ENCODE measurements around the gene ANO5. TPM values are rescaled to one million over a fixed set of nuclear protein-coding genes. Genes with fewer than 3 reads are reported as not detected.

ANO5 gene
- polyA plus RNA-seq, 1 donor (not counting 4 experiments of a cell fraction or from before 2014, with no cell fraction given), result not detected

- Histone ChIP-seq H3K9me1 (ENCODE audit: control insufficient read depth, extremely low read depth, insufficient read depth, low read length) (no peaks in the 10 kb centered on the region), H3K9ac (ENCODE audit: control insufficient read depth, extremely low read depth, insufficient read depth, low read length) (no peak overlapping the region), H2AFZ (ENCODE audit: control insufficient read depth, low read length) (no peak overlapping the region), H3K27ac (ENCODE audit: control insufficient read depth, insufficient read depth, low read length) (no peak overlapping the region), H3K4me2 (ENCODE audit: control insufficient read depth, extremely low read depth, insufficient read depth, low read depth, low read length) (peak overlapping the region; percentile 10), H3K4me1 (ENCODE audit: control insufficient read depth, extremely low read depth, insufficient read depth, low read length) (no peaks in the 10 kb centered on the region), H3K79me2 (ENCODE audit: control insufficient read depth, insufficient read depth, low read length) (no peaks in the 10 kb centered on the region), H4K20me1 (ENCODE audit: control insufficient read depth, extremely low read depth, insufficient read depth, low read length) (no peaks in the 10 kb centered on the region), H3K36me3 (ENCODE audit: control insufficient read depth in 2 of 2, extremely low read depth in 1 of 2, insufficient read depth in 2 of 2, low read length in 2 of 2) (no peaks in the 10 kb centered on the region), H3K4me3 (ENCODE audit: control insufficient read depth in 2 of 3, extremely low read depth in 1 of 3, insufficient read depth in 2 of 3, low read depth in 1 of 3, low read length in 3 of 3) (no peak overlapping the region), H3K9me3 (ENCODE audit: control insufficient read depth, low read depth, low read length) (no peaks in the 10 kb centered on the region), H3K27me3 (ENCODE audit: control insufficient read depth, extremely low read depth, insufficient read depth, low read length) (peaks cover 19% of the 10 kb centered on the region)
- DNase-seq (ENCODE audit: low read depth, low spot score), result no peak
- FAIRE-seq, result no peak
- dilution Hi-C loops (cut with MboI; ENCODE audit: extremely low pct_ligation_motif_present, low sequenced_read_pairs), result no loop called here
- TF ChIP-seq, protein P1, sequence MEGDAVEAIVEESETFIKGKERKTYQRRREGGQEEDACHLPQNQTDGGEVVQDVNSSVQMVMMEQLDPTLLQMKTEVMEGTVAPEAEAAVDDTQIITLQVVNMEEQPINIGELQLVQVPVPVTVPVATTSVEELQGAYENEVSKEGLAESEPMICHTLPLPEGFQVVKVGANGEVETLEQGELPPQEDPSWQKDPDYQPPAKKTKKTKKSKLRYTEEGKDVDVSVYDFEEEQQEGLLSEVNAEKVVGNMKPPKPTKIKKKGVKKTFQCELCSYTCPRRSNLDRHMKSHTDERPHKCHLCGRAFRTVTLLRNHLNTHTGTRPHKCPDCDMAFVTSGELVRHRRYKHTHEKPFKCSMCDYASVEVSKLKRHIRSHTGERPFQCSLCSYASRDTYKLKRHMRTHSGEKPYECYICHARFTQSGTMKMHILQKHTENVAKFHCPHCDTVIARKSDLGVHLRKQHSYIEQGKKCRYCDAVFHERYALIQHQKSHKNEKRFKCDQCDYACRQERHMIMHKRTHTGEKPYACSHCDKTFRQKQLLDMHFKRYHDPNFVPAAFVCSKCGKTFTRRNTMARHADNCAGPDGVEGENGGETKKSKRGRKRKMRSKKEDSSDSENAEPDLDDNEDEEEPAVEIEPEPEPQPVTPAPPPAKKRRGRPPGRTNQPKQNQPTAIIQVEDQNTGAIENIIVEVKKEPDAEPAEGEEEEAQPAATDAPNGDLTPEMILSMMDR (optimal IDR thresholded peaks at IDR 0.05 in 1 of 3, IDR thresholded peaks at IDR 0.05 in 1 of 3, conservative IDR thresholded peaks at IDR 0.05 in 1 of 3; ENCODE audit: extremely low read depth in 1 of 3, insufficient read depth in 2 of 3, low read length in 3 of 3), result no peak
- no peak for TF ChIP-seq EZH2 (IDR thresholded peaks at IDR 0.05; ENCODE audit: low read length)
Measured at GRCh38 chr11:22193348-22194051, 615 bp downstream of the ANO5 start.

GRCh38 chr11:22194306-22194705, 1.4 kb downstream of the ANO5 start:
- TF ChIP-seq, protein P1 (optimal IDR thresholded peaks at IDR 0.05 in 1 of 3, IDR thresholded peaks at IDR 0.05 in 1 of 3, conservative IDR thresholded peaks at IDR 0.05 in 1 of 3; ENCODE audit: extremely low read depth in 1 of 3, insufficient read depth in 2 of 3, low read length in 3 of 3), result no peak
- no peak for TF ChIP-seq EZH2 (IDR thresholded peaks at IDR 0.05; ENCODE audit: low read length)
- DNase-seq (ENCODE audit: low read depth, low spot score), result no peak
- Histone ChIP-seq H3K4me2 (ENCODE audit: control insufficient read depth, extremely low read depth, insufficient read depth, low read depth, low read length) (no peak overlapping the region), H3K27ac (ENCODE audit: control insufficient read depth, insufficient read depth, low read length) (no peak overlapping the region), H4K20me1 (ENCODE audit: control insufficient read depth, extremely low read depth, insufficient read depth, low read length) (no peaks in the 10 kb centered on the region), H3K9ac (ENCODE audit: control insufficient read depth, extremely low read depth, insufficient read depth, low read length) (no peak overlapping the region), H2AFZ (ENCODE audit: control insufficient read depth, low read length) (no peak overlapping the region), H3K9me3 (ENCODE audit: control insufficient read depth, low read depth, low read length) (no peaks in the 10 kb centered on the region), H3K9me1 (ENCODE audit: control insufficient read depth, extremely low read depth, insufficient read depth, low read length) (no peaks in the 10 kb centered on the region), H3K27me3 (ENCODE audit: control insufficient read depth, extremely low read depth, insufficient read depth, low read length) (peaks cover 19% of the 10 kb centered on the region), H3K4me3 (ENCODE audit: control insufficient read depth in 2 of 3, extremely low read depth in 1 of 3, insufficient read depth in 2 of 3, low read depth in 1 of 3, low read length in 3 of 3) (no peak overlapping the region), H3K36me3 (ENCODE audit: control insufficient read depth in 2 of 2, extremely low read depth in 1 of 2, insufficient read depth in 2 of 2, low read length in 2 of 2) (no peaks in the 10 kb centered on the region), H3K79me2 (ENCODE audit: control insufficient read depth, insufficient read depth, low read length) (no peaks in the 10 kb centered on the region), H3K4me1 (ENCODE audit: control insufficient read depth, extremely low read depth, insufficient read depth, low read length) (no peaks in the 10 kb centered on the region)
- no peak for FAIRE-seq
- dilution Hi-C loops (cut with MboI; ENCODE audit: extremely low pct_ligation_motif_present, low sequenced_read_pairs), result no loop called here
